C4-2B (cell line): ENCODE results near the gene PLCH2.

Experiments
- CTCF ChIP-seq: fragments of 450-650 bp; conservative IDR thresholded peaks from 2 replicates; pipeline ENCODE4 v1.5.1; 2017; ENCODE audit warnings: mild to moderate bottlenecking
- ZFX ChIP-seq: fragments of 450-650 bp; IDR thresholded peaks from 2 replicates; pipeline ENCODE4 v1.6.1; 2017

DNA sequence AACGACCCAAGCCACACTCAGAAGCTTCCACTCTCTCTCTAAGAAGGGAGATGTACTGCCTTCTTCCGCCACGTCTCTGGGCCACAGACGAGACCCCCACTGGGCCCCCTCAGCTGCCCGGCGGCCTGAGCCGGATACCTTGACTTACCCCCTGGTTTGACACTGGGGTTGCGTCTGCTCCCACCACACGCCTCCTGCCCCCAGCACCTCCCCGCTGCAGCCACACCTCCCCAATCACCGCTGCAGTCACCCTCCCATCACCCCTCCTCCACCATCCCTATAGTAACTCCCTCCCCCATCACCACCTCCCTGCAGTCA lies 39.6 kb downstream of the PLCH2 start:
- no peak for TF ChIP-seq CTCF
- TF ChIP-seq ZFX = no peak
